Stimulated activated CD4-positive, alpha-beta T cell treated with anti-CD3 and anti-CD28 coated beads, Interleukin-2, amount 100 ng/mL, for 4 hours (primary cell): ENCODE results near the gene TRPC5OS.

Experiments
- DNase-seq: peaks from one replicate; pipeline ENCODE4 v3.0.0-alpha.2; 2020; ENCODE audit warnings: low read depth

TRPC5OS gene

DNA sequence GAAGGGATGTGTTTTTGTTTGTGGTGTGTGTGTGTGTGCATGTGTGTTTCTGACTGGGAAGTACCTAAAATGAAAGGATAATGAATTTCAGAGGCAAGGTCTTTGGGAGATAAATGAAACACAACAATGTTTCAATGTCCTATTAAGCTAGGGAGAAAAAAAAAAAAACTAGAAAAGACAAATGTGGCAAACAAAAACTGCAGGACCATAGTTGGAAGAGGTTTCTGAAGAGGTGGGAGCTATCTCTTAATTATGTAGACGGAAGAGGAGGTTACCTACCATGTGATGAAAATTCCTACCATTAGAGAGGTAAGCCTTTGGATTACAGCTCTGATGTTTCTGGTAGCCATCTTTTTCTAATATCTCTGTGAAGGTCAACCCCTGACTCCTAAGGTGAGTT, at the start of gene TRPC5OS:
Gene TRPC5OS (plus strand): TSS at position 301 of the 400 bp plus-strand sequence. CDS start 25,669 bp downstream, outside the sequence.
- DNase-seq, result no peak

DNA sequence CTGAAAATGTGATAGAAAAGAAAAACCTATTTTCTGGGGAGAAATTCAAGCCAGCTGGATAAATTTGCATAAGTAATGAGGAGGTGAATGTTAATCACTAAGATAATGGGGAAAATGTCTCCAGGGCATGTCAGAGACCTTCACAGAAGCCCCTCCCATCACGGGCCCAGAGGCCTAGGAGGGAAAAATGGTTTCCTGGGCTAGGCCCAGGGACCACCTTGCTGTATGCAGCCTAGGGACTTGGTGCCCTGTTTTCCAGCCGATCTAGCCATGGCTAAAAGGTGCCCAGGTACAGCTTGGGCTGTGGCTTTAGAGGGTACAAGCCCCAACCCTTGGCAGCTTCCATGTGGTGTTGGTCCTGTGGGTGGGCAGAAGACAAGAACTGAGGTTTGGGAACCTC, 46.6 kb upstream of the TRPC5OS start:
- DNase-seq, result no peak

DNA sequence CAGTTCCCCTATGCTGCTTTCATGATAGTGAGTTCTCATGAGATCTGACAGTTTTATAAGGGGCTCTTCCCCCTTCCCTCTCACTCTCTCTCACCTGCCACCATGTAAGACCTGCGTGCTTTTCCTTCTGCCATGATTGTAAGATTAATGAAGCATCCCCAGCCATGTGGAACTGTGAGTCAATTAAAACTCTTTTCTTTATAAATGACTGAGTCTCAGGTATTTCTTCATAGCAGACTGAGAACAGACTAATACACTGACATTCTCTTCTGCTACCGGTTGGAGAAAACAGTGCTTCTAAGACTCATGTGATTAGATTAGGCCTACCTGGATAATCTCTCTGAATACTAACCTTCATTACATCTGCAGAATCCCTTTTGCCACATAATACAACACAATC, 45.4 kb upstream of the TRPC5OS start:
- no peak for DNase-seq

DNA sequence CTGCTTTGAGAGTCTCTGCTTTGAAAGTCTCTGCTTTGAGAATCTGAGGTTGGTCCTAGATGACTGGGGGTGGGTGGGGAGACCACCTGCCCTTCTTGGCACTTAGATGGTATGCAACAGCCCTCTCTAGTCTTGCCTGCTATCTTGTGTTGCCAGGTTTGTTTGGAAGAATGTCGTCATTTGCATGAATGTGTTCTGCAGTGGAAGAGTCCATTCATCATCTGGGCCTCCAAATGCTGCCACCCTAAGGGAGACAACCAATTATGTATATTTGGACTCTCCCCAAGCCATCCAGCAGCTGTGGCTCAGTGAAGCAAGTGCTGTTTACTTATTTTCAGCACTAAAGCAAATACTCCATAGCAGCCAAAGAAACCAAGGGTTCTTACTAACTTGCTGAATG, 44.6 kb upstream of the TRPC5OS start:
- DNase-seq, result no peak

DNA sequence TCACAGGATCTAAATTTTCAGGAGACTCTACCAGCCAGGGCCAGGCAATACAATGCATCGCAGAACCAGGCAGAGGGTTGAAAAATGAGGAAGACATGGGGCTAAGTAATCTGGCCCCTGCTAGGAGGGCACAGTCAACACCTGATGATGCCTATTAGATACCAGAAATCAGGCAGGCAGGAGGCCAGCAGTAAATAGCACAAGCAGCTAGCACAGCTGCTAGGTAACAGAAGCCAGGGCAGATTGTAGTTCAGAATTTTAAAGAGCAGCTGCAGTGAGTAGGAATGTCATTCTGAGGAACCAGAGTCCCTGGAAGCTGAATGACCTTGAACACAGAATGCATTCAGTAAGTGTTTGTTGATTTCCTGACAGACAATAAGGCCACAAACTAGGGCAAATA, 38.8 kb upstream of the TRPC5OS start:
- DNase-seq, result no peak

DNA sequence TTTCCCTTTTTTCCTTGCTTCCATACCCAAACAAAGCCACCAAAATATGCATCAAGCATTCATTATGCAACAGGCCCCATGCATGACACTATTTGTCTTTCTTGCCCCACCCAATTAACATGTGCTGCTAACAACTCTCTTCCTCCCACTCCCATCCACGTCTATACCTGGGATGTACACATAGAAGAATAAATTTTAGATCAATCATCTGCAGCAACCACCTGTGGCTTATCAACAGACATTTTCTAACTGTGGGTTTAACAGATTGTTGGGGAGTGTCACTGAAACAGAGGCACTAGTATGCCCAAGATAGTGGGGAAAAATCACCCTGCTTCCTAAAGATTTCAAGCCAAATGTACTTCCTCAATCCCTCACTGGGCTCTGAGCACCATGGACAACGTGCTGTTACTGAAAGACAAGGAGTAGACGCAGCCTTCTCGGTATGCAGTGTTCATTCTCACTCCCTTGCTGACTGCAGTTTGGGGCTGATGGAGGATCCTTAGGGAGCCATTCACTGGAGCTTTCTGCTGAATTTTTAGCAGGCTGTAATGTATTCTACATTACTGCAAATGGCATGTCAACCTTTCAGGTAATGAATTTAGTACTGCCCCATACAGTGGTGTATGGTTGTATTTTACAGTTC, 28.4 kb upstream of the TRPC5OS start:
- DNase-seq, result no peak

DNA sequence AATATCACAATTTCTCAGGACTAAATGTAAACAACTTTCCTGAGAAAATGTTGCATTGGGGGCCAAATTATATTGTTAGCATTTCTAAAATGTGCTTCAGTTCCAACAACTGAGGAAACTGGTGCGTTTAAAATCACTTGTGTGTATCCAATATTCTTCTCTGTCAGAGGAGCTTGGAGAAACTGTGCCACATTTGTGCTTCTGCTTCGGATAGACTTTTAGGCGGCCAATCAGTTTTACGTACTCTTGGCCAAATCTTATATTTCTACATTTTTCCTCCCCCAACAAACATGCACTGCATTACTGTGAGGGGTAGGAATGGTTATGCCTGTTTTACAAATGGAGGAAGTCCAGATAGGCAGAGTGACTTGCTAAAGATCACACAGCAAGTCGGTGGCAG, 27.4 kb upstream of the TRPC5OS start:
- DNase-seq, result no peak

DNA sequence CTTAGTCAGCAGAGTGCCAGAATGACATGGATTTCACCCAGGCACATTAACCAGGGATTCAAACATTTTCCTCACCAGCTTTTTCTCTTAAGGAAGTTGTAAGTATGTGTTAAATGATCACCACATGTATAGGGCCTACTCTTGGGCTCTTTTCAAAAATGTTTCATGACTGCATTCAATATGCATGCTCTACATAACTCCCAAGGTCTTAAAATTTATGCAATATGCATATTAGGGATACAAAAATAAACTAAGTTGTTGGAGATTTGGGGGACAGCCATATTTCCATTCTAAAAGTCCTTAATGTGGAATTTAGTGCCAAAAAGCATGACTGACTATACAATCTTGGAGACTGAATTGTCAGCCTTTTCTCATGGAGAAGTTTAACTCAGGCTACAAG, 25.0 kb upstream of the TRPC5OS start:
- no peak for DNase-seq

DNA sequence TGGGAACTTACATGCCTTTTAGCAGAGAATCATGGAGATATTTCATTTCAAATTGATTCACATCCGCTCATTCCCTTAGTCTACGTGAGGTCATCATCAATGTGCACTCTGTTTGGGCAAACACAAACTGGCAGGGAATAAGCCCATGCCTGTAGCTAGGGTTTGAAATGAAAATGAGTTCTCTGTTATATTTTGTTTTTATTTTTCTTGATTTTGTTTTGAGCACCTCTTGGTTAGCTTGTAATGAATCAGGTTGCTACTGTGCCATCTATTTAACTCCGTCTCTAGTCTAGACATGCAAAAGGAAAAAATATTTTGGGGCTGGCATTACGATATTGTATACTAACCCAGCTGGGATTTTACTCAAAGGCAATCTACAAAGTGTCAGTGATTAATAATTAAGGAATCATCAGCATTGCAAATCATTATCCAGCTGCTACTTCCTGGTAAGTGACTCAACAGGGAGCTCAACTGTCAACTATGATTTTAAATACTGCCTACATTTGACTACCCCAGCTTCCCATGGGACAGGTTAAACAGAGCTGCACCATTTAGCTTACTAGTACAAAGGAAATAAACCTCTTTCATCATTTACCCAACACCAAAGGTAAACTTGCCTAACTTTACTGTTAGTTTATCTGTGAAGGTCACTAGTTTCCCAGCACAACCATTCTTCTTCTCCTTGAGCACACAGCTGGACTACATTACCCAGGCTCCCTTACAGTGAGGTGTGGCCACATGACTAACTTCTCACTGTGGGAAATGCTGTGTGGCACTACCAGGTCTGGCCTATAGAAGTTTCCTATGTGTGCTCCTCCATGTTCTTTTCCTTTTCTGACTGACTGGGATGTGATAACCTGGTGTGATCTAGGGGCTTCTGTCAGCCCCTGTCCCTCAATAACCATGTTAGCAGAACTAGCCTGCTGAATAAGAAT, 21.2 kb upstream of the TRPC5OS start:
- DNase-seq, result no peak

DNA sequence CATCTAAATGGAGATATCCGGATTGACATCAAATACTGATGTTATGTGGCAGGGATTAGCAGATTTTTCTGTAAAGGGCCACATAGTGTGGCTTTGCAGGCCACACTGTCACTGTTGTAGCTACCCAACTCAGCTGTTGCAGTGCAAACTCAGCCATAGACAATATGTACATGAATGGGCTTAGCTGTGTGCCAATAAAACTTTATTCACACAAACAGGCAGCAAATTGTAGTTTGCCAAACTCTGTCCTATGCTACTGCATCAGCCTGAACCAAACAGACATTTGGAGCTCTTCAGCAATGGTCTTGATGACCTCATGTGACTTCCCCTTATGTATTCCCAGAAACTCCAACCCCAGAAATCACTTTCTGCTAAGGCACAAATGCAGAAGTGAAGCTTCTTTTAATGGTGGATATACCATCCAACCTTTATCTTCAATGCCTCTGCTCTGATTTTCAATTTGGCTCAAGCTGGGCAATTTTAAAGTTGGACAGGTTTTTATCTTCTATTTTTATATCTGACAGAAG, 18.4 kb upstream of the TRPC5OS start:
- DNase-seq, result no peak

DNA sequence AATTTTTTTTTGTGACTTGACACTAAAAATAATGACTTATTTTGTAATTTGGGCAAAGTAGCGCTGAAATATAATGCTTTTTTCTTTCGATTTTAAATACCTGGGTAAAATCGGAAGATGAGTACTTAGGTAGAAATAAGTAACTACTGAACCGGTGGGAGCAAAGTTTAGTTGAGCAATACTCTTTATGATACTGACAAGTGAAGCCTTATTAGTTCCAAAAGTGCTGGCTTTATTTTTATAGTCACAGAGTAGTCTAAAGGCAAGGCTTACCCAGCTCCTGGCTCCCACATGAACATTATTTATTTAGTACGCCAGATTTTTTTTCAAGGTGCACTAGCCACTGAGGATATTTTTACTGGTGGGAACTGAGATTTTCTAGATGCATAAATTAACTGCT, 14.4 kb upstream of the TRPC5OS start:
- no peak for DNase-seq

DNA sequence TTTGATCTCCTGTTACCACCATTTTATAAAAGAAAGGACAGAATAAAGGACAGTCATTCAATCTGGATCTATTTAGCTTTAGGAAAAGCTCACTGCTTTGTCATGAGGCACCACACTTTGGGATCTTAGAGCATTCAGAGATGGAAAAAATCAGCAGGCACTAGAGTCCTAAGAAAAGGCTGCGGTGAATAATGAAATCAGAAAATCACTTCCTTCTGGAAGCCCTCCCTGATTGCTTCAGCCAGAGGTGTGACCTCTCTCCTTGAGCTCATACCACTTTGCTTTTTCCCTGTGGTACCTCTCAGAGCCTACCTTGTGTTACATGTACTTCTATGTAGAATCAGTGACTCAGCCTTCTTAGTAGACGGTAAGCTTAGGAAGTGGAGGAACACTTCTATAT, 8.7 kb upstream of the TRPC5OS start:
- no peak for DNase-seq

DNA sequence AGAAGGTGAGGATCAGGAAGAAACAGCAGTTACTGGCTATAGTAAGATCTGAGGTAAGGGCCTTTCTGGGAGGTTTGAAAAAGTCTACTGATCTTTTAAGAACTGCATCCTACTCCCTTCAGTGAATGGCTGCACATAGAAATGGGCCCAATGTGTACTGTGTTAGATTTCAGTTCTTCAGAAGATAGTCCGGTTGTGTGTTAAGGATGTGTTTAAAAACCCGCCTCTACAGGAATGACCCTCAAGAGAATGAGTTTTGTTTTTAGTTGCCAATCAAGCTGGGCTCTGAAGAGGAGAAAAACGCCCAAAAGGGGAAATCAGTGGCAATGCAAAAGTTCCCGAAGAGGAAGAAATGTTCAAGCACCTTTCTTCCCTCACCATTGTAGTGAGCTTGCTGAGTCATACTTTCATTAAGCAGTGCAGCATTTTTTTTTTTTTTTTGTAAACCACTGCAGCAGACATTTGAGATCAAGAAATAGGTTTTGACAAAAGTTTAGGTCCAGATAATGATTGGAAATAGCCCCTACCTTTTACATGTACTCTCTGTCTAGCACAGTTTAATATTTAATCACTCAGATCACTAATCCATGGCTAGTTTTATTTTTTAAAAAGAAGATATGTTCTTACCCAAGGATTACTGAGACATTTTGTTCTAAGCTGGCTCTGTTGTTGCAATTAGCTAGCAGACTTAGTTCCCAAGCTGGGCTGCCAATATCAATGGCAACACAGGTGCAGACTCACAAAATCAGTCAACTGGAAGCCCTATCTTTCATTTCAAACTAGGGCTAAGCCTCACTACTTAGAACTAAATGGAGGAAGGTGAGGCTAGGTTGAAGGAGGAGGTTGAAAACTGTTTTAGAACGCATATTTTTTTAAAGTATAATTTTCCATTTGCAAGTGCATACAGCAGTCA, 7.0 kb upstream of the TRPC5OS start:
- DNase-seq, result no peak

DNA sequence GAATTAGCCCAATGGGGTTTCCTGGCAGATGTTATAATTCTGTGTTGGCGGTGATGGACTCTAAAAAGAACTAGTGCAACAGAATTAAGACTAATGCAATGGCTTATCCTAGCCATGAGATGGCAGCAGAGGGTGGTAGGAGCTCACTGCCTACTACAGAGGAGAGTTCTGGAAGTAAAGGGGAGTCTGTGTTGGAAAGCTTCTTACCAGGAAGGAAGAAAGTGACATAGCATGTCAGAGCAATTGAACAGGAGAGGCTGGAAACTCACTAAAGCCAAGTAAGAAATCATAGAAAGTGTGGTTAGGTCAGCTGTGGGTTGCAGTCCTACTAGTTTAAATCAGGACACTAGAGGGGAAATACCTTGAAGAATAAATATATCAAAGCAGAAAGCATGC, 6.3 kb upstream of the TRPC5OS start:
- DNase-seq, result no peak

DNA sequence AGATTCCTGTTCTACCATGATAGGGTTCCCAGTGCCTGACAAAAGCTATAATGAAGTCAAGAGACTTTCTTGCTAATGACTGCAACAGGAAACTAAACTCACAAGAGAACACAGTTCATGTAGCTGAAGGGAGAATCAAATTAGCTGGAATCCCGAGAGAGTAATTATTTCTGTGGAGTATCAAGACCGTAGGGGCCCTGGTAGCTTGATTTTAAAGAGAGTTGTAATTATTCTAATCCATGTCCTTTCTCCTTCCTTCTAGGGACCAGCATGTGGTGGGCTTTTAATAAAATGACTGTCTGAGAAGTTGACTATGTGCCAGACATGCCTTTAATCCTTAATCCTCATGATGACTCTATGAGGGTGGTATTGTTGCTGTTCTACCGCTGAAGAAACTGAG, 1.7 kb upstream of the TRPC5OS start:
- DNase-seq, result no peak

DNA sequence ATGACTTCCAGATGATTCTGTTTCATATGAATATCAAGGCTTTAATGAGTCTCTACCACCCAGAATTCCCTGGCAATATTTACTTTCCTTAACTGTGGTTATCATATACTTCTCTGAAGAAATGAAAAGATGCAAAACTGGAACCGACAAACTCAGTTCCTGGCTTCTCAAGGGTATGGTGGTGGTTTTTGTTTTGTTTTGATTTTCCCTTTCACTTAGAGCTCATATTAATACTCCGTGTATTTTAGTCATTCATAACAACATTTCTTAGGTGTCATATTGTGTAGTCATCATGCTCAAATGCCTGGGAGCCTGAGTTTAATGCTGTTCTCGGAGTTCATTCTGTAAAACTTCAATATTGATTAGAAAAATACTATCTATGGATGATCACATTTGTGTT, 665 bp downstream of the TRPC5OS start:
- DNase-seq, result no peak

DNA sequence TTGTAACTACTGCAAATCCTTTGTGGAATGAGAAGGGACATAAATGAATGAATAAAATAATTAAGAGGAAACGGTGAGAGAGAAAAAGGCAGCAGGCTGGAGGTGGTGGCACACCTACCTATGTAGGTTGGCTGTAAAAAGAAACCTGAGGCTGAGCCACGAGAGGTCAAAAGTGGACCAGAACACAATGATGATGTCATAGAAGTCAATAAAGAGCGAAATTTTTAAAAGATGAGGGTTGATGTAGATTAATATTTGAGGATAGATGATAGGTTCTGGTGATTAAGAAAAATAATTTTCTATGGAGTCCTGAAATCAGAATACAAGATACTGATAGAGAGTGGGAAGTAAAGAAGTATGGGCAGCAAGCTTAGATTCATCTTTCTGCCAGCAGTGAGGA, 1.7 kb downstream of the TRPC5OS start:
- DNase-seq, result no peak

DNA sequence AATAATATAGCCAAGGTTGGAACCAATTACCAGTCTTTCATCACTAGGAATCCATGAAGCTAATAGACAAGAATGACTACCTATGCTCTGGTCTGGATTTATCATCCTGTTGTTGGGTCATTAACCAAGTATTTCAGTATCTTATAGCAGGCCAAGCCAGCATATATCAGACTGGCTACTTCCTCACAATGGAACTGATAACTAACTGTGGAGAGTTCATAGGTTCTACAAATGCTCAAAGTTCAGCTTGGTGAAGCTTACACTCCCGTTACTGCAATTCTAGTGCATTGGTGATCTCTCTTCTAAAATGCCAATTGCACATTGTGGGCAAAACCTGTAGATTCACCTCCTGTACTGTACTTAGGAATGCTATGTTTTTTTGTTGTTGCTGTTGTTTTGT, 4.8 kb downstream of the TRPC5OS start:
- DNase-seq, result no peak

DNA sequence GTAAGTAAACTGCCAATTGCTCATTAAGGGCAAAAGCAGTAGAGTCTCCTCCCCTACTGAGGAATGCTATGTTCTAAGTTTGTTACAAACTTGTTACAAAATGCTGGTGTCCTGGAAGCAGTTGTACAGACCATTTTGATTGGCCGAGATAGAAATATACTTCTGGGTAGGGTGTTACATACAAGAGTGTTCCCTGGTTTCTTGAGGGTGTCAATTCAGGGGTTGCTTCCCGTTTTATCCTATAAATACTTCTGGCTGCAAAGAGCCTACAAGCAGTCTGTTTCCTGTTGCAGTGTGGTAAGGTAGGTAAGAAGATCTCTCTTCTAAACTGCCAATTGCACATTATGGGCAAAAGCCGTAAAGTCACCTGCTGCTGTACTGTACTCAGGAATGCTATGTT, 5.7 kb downstream of the TRPC5OS start:
- DNase-seq, result no peak

DNA sequence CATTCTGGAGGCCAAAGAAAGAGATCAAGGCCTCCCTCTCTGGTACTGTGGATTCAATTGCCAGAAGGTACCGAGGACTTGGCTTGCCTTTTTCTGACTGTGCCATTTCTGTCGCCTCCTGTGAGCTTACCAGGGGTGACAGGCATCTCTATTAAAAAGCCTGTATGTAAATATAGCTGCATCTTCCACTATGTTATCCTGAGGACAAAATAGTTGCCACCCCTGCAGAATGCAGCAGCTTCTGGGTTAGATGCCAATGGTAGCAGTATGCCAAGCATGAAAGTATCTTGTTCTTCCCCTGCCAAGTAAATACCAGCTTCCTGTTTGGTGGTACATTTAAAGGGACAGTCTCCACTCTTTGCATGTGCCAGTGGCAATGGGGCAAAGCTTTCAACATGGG, 10.7 kb downstream of the TRPC5OS start:
- no peak for DNase-seq

DNA sequence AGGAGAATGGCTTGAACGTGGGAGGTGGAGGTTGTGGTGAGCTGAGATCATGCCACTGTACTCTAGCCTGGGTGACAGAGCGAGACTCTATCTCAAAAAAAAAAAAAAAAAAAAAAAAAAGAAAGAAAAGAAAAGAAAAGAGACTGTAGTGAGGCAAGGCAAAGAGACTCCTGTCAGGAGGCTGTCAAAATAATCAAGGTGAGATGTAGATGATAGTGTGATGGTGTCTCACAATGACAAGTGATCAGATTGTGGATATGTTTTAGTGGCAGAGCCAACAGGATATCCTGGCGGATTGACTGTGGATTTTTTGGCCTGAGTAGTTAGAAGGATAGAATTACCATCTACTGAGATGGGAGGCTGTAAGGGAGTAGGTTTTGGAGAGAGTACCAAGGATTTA, 12.6 kb downstream of the TRPC5OS start:
- DNase-seq, result no peak

DNA sequence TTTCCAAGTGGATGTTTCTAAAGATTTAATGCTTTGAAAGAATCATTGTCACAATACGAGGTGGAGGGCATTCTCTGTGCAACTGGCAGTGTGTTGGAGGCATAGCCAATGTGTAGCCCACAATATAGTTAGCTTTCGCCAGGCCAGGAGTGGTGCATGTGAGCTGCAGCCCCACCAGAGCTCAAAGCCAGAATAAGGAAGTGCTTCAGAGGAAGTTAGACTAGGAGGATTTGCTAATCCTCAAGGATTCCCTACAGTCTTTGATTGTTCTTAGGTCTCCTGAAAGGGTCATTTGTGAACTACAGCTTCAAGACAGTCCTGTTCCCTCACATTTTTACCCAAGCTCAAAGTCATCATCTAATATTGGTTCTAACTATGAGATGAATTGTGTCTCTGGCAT, 16.4 kb downstream of the TRPC5OS start:
- DNase-seq, result no peak
